Activated T-helper 9 cell treated with anti-CD3 and anti-CD28 coated beads, Interleukin-2, amount 50 U/mL, for 16 hours (primary cell): ENCODE data around the gene PPIB.

ENCODE experiments used
- DNase-seq: peaks from one replicate; pipeline ENCODE4 v3.0.0-alpha.2; 2020; ENCODE audit warnings: low read depth

The PPIB gene

GRCh38 chr15:64162869-64163658 lies at the start of gene PPIB:
PPIB (minus strand) TSS chr15:64163022; CDS start chr15:64162986, 36 bp downstream.
- DNase-seq: peak; percentile 96

- no peak for DNase-seq
Observed at GRCh38 chr15:64211696-64212095, 48.9 kb upstream of the PPIB start.

DNA sequence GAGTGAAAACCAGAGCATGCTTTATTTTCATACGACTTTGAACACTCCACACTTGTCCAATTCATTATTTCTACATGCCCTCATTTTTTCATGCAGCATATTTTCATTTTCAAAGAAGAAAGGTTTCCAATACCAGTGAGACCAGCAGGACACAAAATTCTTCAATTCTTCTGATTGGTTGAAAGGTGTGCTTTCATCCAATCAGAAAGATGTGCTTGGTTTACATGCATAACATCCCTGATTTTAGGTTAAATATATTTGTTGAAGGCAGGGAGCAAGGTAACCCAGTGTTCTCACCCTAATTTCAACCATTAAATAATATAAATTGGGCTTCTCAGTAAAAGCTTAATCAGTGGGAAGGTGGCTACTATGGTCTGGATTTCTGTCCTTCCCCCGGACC lies 47.5 kb upstream of the PPIB start:
- DNase-seq: no peak

- no peak for DNase-seq
Observed at GRCh38 chr15:64209680-64210334, 47.0 kb upstream of the PPIB start.

DNA sequence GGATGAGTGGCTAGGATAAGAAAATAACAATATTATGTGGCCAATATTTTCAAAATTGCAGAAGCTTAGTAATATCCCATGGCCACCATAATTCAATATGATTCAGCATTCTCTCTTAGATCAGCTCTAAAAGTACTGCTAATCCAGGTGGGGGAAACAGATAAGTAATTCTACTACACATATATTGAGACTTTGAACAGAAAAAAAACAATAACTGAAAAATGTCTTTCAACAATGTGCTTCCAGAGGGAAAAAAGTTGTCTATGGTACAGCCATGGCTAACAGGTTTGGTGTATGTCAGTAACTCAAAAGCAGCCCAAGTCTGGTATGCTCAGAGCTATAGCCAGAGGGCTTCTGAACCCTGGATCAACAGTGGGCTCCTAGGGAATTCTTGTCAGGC lies 42.4 kb upstream of the PPIB start:
- DNase-seq: no peak

DNA sequence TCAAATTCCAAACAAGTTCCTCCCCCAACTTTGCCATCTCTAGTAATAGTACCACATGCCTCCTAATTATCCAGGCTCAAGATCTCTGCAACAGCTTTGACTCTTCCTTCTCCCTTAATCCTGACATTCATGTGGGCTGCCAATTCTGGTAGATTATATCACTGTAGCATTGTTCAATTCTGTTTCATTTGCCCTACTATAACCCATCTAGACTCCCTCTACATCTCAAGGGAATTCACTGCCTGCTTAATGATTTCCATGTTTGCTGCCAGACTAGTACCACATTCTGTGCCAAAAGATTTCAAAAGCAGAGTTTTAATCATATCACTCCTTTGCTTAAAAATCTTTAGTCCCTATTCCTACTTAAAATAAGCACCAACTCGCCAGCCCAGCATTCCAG lies 34.6 kb upstream of the PPIB start:
- no peak for DNase-seq

- DNase-seq: no peak
Observed at GRCh38 chr15:64193971-64194370, 31.1 kb upstream of the PPIB start.

GRCh38 chr15:64191971-64192830 lies 29.4 kb upstream of the PPIB start:
- DNase-seq: no peak

DNA sequence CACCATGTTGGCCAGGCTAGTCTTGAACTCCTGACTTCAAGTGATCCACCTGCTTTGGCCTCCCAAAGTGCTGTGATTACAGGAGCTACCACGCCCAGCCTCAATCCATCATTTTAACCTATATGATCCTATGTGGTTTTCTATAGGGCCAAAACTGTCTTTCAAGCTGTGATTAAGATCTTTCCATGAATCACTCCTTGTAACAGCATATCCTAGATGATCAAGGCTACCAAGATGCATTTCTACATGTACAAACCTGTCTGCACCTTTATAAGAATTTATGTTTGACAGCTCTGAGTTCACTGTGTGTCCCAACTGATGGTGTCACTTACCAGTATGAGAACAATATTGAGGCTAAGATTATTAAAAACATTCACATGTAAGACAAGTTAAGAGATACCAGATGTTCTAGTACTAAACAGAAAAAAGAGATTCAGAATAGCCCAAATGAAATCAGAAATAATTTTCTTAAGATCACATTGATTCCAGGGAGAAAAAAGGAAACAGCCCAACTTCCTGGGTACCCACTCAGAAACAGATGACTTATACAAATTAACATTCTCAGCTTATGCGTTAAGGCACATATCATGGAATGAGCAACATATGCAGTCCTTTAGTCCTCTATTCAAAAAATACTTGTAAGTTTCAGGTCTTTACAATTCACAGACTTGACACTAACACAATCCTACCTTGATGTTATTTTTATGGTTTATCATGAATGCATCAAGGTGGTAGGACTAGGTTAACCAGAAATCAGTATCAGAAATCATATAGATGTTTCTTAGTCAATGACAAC lies 24.8 kb upstream of the PPIB start:
- DNase-seq: no peak

DNA sequence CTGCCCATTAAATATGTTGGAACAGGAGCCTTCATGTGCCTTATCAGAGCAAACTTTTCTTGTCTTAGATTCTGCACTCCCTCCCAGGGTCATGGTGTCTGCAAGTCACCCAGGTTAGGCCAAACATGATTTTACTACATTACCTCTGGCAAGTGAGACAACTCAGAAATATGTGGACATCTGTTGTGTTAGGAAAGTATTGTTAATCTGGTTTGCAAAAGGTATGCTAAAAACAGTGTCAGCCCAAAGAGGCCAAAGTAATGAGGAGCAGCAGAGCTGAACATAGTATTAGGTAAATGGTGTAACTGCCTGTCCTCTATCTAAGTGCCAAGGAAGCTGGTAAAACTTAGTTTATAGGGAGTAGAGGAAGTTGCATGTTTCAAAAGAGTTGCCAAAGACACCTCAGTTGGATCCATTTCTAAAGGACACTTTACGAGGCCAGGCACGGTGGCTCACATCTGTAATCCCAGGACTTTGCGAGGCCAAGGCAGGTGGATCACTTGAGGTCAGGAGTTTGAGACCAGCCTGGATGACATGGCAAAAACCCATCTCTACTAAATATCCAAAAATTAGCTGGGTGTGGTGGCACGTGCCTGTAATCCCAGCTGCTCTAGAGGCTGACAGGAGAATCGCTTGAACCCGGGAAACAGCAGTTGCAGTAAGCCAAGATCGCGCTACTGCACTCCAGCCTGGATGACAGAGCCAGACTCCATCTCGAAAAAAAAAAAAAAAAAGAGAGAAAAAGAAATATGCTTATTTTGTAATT lies 22.5 kb upstream of the PPIB start:
- DNase-seq: no peak

DNA sequence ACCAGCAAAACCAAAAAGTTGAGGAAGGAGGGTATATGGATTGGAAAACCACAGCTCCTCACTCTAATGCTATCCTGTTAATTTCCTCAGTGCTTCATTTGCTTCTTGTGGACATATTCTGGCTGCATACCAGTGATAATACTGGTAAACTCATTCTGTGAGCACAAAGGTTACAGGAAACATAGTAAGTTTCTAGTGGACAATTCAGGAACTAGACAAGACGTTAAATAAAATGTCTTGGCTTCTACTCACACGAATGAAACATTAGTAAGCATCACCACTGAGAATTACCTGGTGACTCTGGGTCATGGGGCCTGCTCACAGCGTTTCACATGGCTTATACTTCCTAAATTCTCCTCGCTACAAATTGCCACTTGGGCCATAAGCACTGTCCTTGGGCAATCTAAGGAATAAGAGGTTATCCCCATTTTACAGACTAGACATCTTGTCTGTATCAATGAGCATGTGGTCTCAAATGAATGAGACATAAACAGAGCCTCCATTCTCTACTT lies 20.1 kb upstream of the PPIB start:
- DNase-seq: no peak

GRCh38 chr15:64180235-64180824 lies 17.5 kb upstream of the PPIB start:
- DNase-seq: no peak

DNA sequence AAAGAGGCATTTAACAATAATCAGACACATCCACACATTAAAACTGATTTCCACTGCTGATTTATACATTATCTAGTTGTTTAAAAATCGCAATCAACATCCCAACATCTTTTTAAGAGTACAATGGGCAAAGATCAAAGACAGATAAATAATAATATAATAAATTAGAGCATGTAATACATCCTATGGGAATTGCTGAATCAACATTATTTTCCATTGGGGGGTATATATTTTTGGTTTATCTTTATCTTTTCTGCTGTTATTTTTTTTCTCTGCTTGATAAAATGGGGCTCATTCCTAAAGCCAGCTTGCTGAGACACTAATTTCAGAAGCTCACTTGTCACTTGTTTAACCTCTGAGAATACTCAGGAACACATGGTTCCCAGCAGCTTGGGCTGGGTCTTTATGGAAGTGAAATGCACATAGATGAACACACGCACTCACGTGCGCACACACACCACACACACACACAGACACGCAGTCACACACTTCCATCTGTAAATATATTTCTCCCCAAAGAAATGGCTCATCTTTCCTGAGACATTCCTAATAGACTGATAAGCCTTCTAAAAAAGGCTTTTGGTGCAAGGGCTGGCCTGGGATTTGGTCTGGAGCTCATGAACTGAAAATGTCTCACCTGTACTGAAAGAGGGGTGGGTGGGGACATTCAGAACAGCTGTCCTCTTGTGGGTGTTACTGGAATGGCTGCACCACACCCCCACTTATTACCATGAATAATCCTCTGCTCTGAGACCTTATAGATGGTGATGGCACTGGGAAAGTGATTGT lies 3.5 kb upstream of the PPIB start:
- DNase-seq: no peak

DNA sequence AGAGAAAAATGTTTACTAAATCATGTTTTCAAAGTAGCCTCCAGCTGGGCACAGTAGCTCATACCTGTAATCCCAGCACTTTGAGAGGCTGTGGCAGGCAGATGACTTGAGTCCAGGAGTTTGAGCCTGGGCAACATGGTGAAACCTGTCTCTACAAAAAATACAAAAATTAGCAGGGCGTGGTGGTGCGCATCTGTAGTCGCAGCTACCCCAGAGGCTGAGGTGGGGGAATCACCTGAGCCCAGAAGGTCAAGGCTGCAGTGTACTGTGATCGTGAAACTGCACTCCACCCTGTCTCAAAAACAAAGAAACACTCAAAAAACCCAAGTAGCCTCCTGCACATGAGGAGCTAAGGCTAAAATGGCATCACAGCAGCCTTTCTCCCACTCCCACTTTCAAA lies 1.6 kb upstream of the PPIB start:
- no peak for DNase-seq

DNA sequence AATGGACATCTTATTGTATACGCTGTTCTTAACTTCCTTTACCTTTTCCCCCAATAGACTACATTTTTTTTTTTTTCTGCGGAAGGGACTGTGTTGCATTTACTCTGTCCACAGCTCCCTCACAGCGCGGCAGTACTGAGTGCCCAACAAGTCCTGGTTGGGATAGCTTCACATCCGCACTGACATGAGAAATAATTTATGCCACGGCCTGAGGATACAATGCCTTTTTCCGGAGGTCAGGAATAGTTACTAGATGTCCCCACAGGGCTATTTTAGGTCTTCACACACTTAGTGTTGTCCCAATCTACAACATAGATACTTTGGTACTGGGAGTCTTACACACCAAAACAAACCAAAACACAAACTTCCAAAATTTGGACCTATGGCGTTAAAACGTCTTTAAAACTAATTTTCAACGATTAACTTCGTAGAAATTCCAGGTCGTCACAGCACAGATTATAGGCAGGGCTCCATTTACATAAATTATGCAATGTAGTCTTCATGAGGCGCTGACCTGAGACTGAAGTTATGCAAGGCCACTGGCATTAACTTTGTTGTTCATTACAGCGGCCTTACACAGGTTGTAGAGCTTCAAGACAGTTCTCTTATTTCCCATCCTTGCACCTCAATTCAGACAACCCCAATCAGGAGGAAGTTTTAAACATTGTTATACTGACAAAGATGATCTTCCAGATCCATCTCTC lies 989 bp upstream of the PPIB start:
- no peak for DNase-seq

- DNase-seq: no peak
Observed at GRCh38 chr15:64162478-64162868, 349 bp downstream of the PPIB start.

DNA sequence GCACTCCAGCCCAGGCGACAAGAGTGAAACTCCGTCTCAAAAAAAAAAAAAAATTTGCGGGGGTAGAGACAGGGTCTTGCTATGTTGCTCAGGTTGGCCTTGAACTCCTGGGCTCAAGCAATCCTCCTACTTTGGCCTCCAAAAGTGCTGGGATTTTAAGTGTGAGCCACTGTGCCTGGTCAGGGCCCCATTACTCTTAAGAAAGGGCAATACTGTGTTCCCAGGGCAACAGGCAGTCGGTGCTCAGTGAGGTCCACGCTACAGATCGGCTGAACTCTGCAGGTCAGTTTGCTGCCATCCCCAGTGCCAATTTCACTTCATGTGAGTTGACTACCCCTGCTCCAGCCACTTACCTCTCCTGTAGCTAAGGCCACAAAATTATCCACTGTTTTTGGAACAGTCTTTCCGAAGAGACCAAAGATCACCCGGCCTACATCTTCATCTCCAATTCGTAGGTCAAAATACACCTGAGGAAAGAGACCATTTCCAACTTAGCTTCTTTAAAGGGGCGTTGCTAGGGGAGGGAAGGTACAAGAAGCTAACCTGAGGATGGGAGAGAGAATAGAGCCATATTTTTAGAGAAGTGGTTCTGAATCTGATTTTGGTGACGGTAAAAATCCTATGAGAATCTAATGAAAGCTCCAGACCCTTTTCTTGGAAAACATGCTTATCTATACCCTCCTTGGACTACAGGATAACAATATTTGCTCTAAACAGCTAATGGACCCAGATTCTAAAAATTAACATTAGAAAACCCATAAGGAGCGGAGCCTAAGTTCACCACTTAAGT lies 939 bp downstream of the PPIB start:
- DNase-seq: no peak
